Endothelial cell of umbilical vein (primary cell): ENCODE measurements around the gene COPS7A. TPM values are rescaled to one million over a fixed set of nuclear protein-coding genes. Genes with fewer than 3 reads are reported as not detected.

Experiments
- BruUV-seq: library from RNA; stranded (reverse); fragments of 400-500 nt; replicated peaks from 2 replicates; lab custom pipeline; 2021; lab: Mats Ljungman, UMichigan
- CTCF ChIA-PET: fragments of 300-600, 350-600 bp; sonication (Branson Sonifier 250); formaldehyde crosslinking; loops from one replicate; lab custom pipeline; 2021; ENCODE audit warnings: antibody characterized with exemption, inconsistent platforms; lab: Charles Lee
- POLR2A ChIA-PET: fragments of 300-600, 350-600 bp; sonication (Branson Sonifier 250); formaldehyde crosslinking; loops from one replicate; lab custom pipeline; 2021; ENCODE audit warnings: antibody characterized with exemption, inconsistent platforms; lab: Charles Lee
- DNase-seq: peaks from one replicate; pipeline ENCODE4 v3.0.0-alpha.2; 2011; ENCODE audit warnings: low read depth, low spot score
- FAIRE-seq: peaks from 2 replicates; lab custom pipeline; 2011; peaks lifted over from hg19 to GRCh38; lab: Jason Lieb, UNC
- H2AFZ ChIP-seq: 2 replicates; pipeline ENCODE4 v1.6.0; 2012; ENCODE audit warnings: low read depth, low read length, control low read depth, inconsistent platforms
- H3K27ac ChIP-seq: 2 replicates; pipeline ENCODE4 v1.5.1; 2011; ENCODE audit warnings: low read depth, mild to moderate bottlenecking, control low read depth, low read length, moderate library complexity; ENCODE audit not compliant: insufficient read depth
- H3K27me3 ChIP-seq, 2 experiments: 2 replicates each; pipeline versions ENCODE4 v1.6.0 to v1.6.1; 2011; ENCODE audit warnings: low read length in 2 of 2, mixed read lengths in 1 of 2; ENCODE audit not compliant: control insufficient read depth in 2 of 2, insufficient read depth in 2 of 2
- H3K36me3 ChIP-seq, 2 experiments: 2 replicates in 1 of 2; 3 replicates in 1 of 2; pipeline ENCODE4 v1.5.1; 2011; ENCODE audit warnings: low read length in 2 of 2, mild to moderate bottlenecking in 1 of 2, moderate library complexity in 1 of 2; ENCODE audit not compliant: control insufficient read depth in 2 of 2, insufficient read depth in 2 of 2; ENCODE audit errors: extremely low read depth in 1 of 2
- H3K4me1 ChIP-seq: 3 replicates; pipeline ENCODE4 v1.5.1; 2011; ENCODE audit warnings: mild to moderate bottlenecking, low read length; ENCODE audit not compliant: control insufficient read depth, insufficient read depth; ENCODE audit errors: extremely low read depth
- H3K4me2 ChIP-seq: 2 replicates; pipeline ENCODE4 v1.6.1; 2011; ENCODE audit warnings: low read length, control low read depth, mixed read lengths; ENCODE audit not compliant: insufficient read depth
- H3K4me3 ChIP-seq, 3 experiments: fragments of 200-600 bp in 1 of 3; sonication (generic), shearing (Covaris generic) in 1 of 3; replicated peaks in 1 of 3; 2 replicates each; pipeline ENCODE4 v1.5.1; 2011 to 2016; ENCODE audit warnings: control low read depth in 3 of 3, low read length in 3 of 3, mild to moderate bottlenecking in 2 of 3, inconsistent platforms in 1 of 3, low read depth in 1 of 3, moderate library complexity in 1 of 3; ENCODE audit not compliant: insufficient read depth in 1 of 3
- H3K79me2 ChIP-seq: 2 replicates; pipeline ENCODE4 v1.6.0; 2012; ENCODE audit warnings: low read length, inconsistent platforms; ENCODE audit not compliant: control insufficient read depth, insufficient read depth
- H3K9ac ChIP-seq: replicated peaks from 2 replicates; pipeline ENCODE3; 2011; ENCODE audit warnings: low read length, control low read depth; ENCODE audit not compliant: insufficient read depth; ENCODE audit errors: extremely low read depth
- H3K9me1 ChIP-seq: replicated peaks from 3 replicates; pipeline ENCODE4 v1.6.0; 2011; ENCODE audit warnings: mild to moderate bottlenecking, low read length; ENCODE audit not compliant: control insufficient read depth, insufficient read depth; ENCODE audit errors: extremely low read depth
- H3K9me3 ChIP-seq: replicated peaks from 2 replicates; pipeline ENCODE4 v1.5.1; 2012; ENCODE audit warnings: low read length, inconsistent platforms; ENCODE audit not compliant: control insufficient read depth, insufficient read depth
- H4K20me1 ChIP-seq: replicated peaks from 2 replicates; pipeline ENCODE3; 2011; ENCODE audit warnings: mild to moderate bottlenecking, low read length; ENCODE audit not compliant: control insufficient read depth, insufficient read depth; ENCODE audit errors: extremely low read depth
- EZH2 ChIP-seq: IDR thresholded peaks from 2 replicates; pipeline ENCODE4 v1.6.1; 2012; ENCODE audit warnings: borderline replicate concordance, low read depth, mild to moderate bottlenecking, moderate library complexity, low read length, inconsistent platforms; ENCODE audit not compliant: severe bottlenecking
- FOS ChIP-seq: IDR thresholded peaks from 2 replicates; pipeline ENCODE4 v1.6.1; 2011; ENCODE audit warnings: mild to moderate bottlenecking, low read length, moderate library complexity, borderline replicate concordance; ENCODE audit not compliant: insufficient read depth
- GATA2 ChIP-seq: IDR thresholded peaks from 2 replicates; pipeline ENCODE4 v1.7.0; 2011; ENCODE audit warnings: low read depth, mild to moderate bottlenecking, moderate library complexity, mixed read lengths, low read length; ENCODE audit not compliant: insufficient read length, insufficient read depth
- JUN ChIP-seq: IDR thresholded peaks from 2 replicates; pipeline ENCODE4 v1.6.1; 2011; ENCODE audit warnings: borderline replicate concordance, low read depth; ENCODE audit not compliant: insufficient read length, insufficient read depth
- MYC ChIP-seq: IDR thresholded peaks from one replicate; pipeline ENCODE4 v1.6.1; 2011; ENCODE audit warnings: mild to moderate bottlenecking, low read depth, low read length
- POLR2A ChIP-seq: IDR thresholded peaks from 2 replicates; pipeline ENCODE4 v1.6.1; 2012; ENCODE audit warnings: low read depth, mild to moderate bottlenecking, control low read depth, low read length
- POLR2AphosphoS5 ChIP-seq: IDR thresholded peaks from 2 replicates; pipeline ENCODE4 v1.6.1; 2012; ENCODE audit warnings: low read depth, mild to moderate bottlenecking, control low read depth, low read length, moderate library complexity; ENCODE audit not compliant: insufficient read depth
- dilution Hi-C: fragments of 300-500 bp; cut with MboI; formaldehyde crosslinking; loops from one replicate; pipeline ENCODE4 v1.15.0; 2019; ENCODE audit warnings: low sequenced_read_pairs; ENCODE audit not compliant: extremely low pct_ligation_motif_present
- intact Hi-C: fragments of 100-400 bp; cut with micrococcal nuclease; formaldehyde crosslinking; loops from one replicate; pipeline ENCODE4 v1.10.0; 2022
- polyA plus RNA-seq, 4 experiments: library from polyadenylated mRNA; depleted of rRNA in 3 of 4; stranded (reverse) in 3 of 4; unstranded in 1 of 4; fragments of >200 nt; gene quantifications; 2 replicates each; pipeline versions ENCODE4 v1.2.1 to v1.2.3, GENCODE V29; 2011 to 2012; ENCODE audit warnings: missing spikeins in 1 of 4
- total RNA-seq: library from RNA; stranded (reverse); gene quantifications from 2 replicates; pipeline ENCODE4 v1.2.3, GENCODE V29; 2021
- TF ChIP-seq, protein P1 (sequence below), 2 donors: IDR thresholded peaks; 1 replicate in 1 of 2; 2 replicates in 1 of 2; pipeline ENCODE4 v1.5.1; 2011; ENCODE audit warnings: low read length in 2 of 2, mild to moderate bottlenecking in 2 of 2, moderate library complexity in 2 of 2, control low read depth in 1 of 2, inconsistent platforms in 1 of 2, low read depth in 1 of 2; ENCODE audit not compliant: insufficient read depth in 1 of 2; ENCODE audit errors: extremely low read depth in 1 of 2
- TF ChIP-seq, protein P2 (sequence below): IDR thresholded peaks from 2 replicates; pipeline ENCODE4 v1.6.1; 2011; ENCODE audit not compliant: insufficient read depth, insufficient read length

COPS7A gene
- total and polyA plus RNA-seq, 2 donors (not counting 3 experiments of a cell fraction or from before 2014, with no cell fraction given), result 41.1 to 104 TPM

DNA sequence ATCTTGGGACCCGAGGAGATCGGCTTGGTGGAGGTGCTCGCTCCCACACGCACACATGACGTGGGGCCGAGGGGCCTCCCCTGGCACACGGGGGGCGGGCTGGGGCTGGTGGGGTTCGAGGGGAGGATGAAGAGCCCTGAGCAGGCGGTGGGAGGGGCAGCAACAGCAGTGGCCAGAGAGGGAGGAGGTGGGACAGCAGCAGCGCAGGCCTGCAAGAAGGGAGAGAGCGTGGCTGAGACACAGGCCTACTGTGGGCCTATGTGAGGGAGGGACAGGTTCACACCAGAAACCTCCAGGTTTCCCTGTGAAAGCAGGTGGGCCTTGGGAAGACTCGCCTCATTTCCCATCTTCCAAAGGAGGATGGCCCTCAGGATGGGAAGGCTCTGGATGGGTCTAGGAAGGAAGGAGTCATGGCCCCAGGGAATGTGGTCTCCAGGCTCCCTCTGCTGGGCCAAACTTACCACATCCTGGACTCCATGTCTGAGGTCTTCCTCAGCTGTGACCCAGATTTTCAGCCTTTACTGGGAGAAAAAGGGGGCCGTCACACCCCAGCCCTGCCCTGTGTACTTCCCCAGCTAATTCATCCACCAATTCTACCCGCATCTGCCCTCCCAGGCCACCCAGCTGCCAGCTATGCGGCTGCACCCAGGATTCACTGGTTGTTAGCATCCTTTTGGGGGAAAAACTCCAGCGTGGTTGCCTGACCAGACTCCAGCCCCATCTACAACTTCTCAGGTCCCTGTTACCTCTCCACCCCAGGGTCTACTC lies 26.1 kb upstream of the COPS7A start:
- peak; percentile 98 for FAIRE-seq
- Histone ChIP-seq H3K27me3 (peaks cover 28 to 42% of the 10 kb centered on the region in 2 experiments), H2AFZ (no peak overlapping the region), H3K9me1 (no peaks in the 10 kb centered on the region), H4K20me1 (no peaks in the 10 kb centered on the region), H3K79me2 (no peaks in the 10 kb centered on the region), H3K4me2 (no peak overlapping the region), H3K4me1 (peaks cover 4% of the 10 kb centered on the region), H3K27ac (no peak overlapping the region), H3K4me3 (no peak overlapping the region), H3K9ac (no peak overlapping the region), H3K9me3 (no peaks in the 10 kb centered on the region), H3K36me3 (no peaks in the 10 kb centered on the region)
- intact Hi-C loops (loop anchor here (1.0 to 5.0 kb wide), 3 partner anchors 80 to 145 kb away; no protein-coding TSS in a partner anchor), dilution Hi-C loops (no loop called here)
- ChIA-PET POLR2A (no interaction called here), CTCF (interaction anchor here (0.9 to 4.8 kb wide), 15 partner anchors 8 to 146 kb away, joined by 3 to 63 read pairs (median 6); partner anchors contain the start of genes COPS7A and ZNF384)
- no TSS peak for BruUV-seq
- TF ChIP-seq, protein P1, sequence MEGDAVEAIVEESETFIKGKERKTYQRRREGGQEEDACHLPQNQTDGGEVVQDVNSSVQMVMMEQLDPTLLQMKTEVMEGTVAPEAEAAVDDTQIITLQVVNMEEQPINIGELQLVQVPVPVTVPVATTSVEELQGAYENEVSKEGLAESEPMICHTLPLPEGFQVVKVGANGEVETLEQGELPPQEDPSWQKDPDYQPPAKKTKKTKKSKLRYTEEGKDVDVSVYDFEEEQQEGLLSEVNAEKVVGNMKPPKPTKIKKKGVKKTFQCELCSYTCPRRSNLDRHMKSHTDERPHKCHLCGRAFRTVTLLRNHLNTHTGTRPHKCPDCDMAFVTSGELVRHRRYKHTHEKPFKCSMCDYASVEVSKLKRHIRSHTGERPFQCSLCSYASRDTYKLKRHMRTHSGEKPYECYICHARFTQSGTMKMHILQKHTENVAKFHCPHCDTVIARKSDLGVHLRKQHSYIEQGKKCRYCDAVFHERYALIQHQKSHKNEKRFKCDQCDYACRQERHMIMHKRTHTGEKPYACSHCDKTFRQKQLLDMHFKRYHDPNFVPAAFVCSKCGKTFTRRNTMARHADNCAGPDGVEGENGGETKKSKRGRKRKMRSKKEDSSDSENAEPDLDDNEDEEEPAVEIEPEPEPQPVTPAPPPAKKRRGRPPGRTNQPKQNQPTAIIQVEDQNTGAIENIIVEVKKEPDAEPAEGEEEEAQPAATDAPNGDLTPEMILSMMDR (IDR thresholded peaks at IDR 0.05; ENCODE audit: extremely low read depth in 1 of 2, insufficient read depth in 1 of 2, low read depth in 1 of 2, low read length in 2 of 2), result peak; percentile 74 to 80
- no peak for TF ChIP-seq GATA2
- TF ChIP-seq, protein P2, sequence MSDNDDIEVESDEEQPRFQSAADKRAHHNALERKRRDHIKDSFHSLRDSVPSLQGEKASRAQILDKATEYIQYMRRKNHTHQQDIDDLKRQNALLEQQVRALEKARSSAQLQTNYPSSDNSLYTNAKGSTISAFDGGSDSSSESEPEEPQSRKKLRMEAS, result no peak
- no peak for TF ChIP-seq POLR2A
- no peak for TF ChIP-seq JUN
- TF ChIP-seq FOS, result no peak
- TF ChIP-seq MYC, result no peak
- no peak for TF ChIP-seq POLR2AphosphoS5
- peak; percentile 50 for TF ChIP-seq EZH2
- DNase-seq, result peak; percentile 58
